ENCODE data around the gene ERLIN1. TPM values are rescaled to one million over a fixed set of nuclear protein-coding genes. Genes with fewer than 3 reads are reported as not detected.

ERLIN1 gene
- total RNA-seq, 1 experiment from 2014 or later: 15.1 TPM

- Histone ChIP-seq H3K9me2 (replicated peaks; ENCODE audit: low read length) (no peaks in the 10 kb centered on the region), H3K27me3 (ENCODE audit: low read length) (no peaks in the 10 kb centered on the region), H3K27ac (ENCODE audit: low read length) (no peak overlapping the region), H2AFZ (ENCODE audit: low read length) (no peak overlapping the region), H3K4me1 (ENCODE audit: insufficient read depth, low read length) (no peaks in the 10 kb centered on the region), H3K4me3 (ENCODE audit: low read length) (no peak overlapping the region), H3K36me3 (ENCODE audit: low read depth, low read length) (peaks cover 32% of the 10 kb centered on the region; the same call in 1 of the 2 replicates), H3F3A (ENCODE audit: low read length, unreplicated experiment) (no peaks in the 10 kb centered on the region), H4K20me1 (ENCODE audit: low read length) (no peaks in the 10 kb centered on the region), H3K4me2 (ENCODE audit: low read length) (no peak overlapping the region), H3K79me2 (ENCODE audit: low read length) (no peaks in the 10 kb centered on the region), H3K9me3 (ENCODE audit: low read length) (no peaks in the 10 kb centered on the region), H3K9ac (ENCODE audit: low read length) (no peak overlapping the region)
- ChIA-PET CTCF (no interaction called here), POLR2A (ENCODE audit: unreplicated experiment) (no interaction called here)
- intact Hi-C loops (cut with micrococcal nuclease): no loop called here
- DNase-seq: no peak
- no peak for ATAC-seq
- TF ChIP-seq CTCF (conservative IDR thresholded peaks at IDR 0.05; ENCODE audit: low read depth, low read length) (no peak), EZH2 (IDR thresholded peaks at IDR 0.05; ENCODE audit: low read length, unreplicated experiment) (no peak), EZH2phosphoT487 (IDR thresholded peaks at IDR 0.05; ENCODE audit: borderline replicate concordance, low read length) (no peak)
- no TSS peak for BruUV-seq (replicated peaks)
Measured at GRCh38 chr10:100204370-100204769, 18.5 kb upstream of the ERLIN1 start.

- Histone ChIP-seq H2AFZ (ENCODE audit: low read length) (no peak overlapping the region), H3K4me2 (ENCODE audit: low read length) (no peak overlapping the region), H3K4me3 (ENCODE audit: low read length) (no peak overlapping the region), H3K79me2 (ENCODE audit: low read length) (no peaks in the 10 kb centered on the region), H4K20me1 (ENCODE audit: low read length) (no peaks in the 10 kb centered on the region), H3K27me3 (ENCODE audit: low read length) (no peaks in the 10 kb centered on the region), H3F3A (ENCODE audit: low read length, unreplicated experiment) (no peaks in the 10 kb centered on the region), H3K4me1 (ENCODE audit: insufficient read depth, low read length) (no peaks in the 10 kb centered on the region), H3K9ac (ENCODE audit: low read length) (no peak overlapping the region), H3K27ac (ENCODE audit: low read length) (no peak overlapping the region), H3K9me2 (replicated peaks; ENCODE audit: low read length) (no peaks in the 10 kb centered on the region), H3K9me3 (ENCODE audit: low read length) (no peaks in the 10 kb centered on the region), H3K36me3 (ENCODE audit: low read depth, low read length) (peaks cover 35% of the 10 kb centered on the region; the same call in 1 of the 2 replicates)
- TF ChIP-seq EZH2phosphoT487 (IDR thresholded peaks at IDR 0.05; ENCODE audit: borderline replicate concordance, low read length): no peak
- TF ChIP-seq EZH2 (IDR thresholded peaks at IDR 0.05; ENCODE audit: low read length, unreplicated experiment): no peak
- no peak for TF ChIP-seq CTCF (conservative IDR thresholded peaks at IDR 0.05; ENCODE audit: low read depth, low read length)
- ATAC-seq: no peak
- CTCF ChIA-PET: interaction anchor here (0.7 kb wide), 1 partner anchor 11 kb away, joined by 4 read pairs; no protein-coding TSS in a partner anchor
- no peak for DNase-seq
- no TSS peak for BruUV-seq (replicated peaks)
- intact Hi-C loops (cut with micrococcal nuclease): no loop called here
- POLR2A ChIA-PET (ENCODE audit: unreplicated experiment): no interaction called here
Measured at GRCh38 chr10:100201549-100201948, 15.7 kb upstream of the ERLIN1 start.

GRCh38 chr10:100194711-100195110 lies 8.9 kb upstream of the ERLIN1 start:
- Histone ChIP-seq H4K20me1 (ENCODE audit: low read length) (no peaks in the 10 kb centered on the region), H3K9me2 (replicated peaks; ENCODE audit: low read length) (no peaks in the 10 kb centered on the region), H3F3A (ENCODE audit: low read length, unreplicated experiment) (no peaks in the 10 kb centered on the region), H3K4me2 (ENCODE audit: low read length) (no peak overlapping the region), H3K79me2 (ENCODE audit: low read length) (no peaks in the 10 kb centered on the region), H3K9ac (ENCODE audit: low read length) (no peak overlapping the region), H3K27me3 (ENCODE audit: low read length) (no peaks in the 10 kb centered on the region), H3K27ac (ENCODE audit: low read length) (no peak overlapping the region), H3K4me3 (ENCODE audit: low read length) (no peak overlapping the region), H3K36me3 (ENCODE audit: low read depth, low read length) (peaks cover 27% of the 10 kb centered on the region), H2AFZ (ENCODE audit: low read length) (no peak overlapping the region), H3K9me3 (ENCODE audit: low read length) (no peaks in the 10 kb centered on the region), H3K4me1 (ENCODE audit: insufficient read depth, low read length) (no peaks in the 10 kb centered on the region)
- ATAC-seq: no peak
- intact Hi-C loops (cut with micrococcal nuclease): loop anchor here (2.0 kb wide), 1 partner anchor 52 kb away; no protein-coding TSS in a partner anchor
- no TSS peak for BruUV-seq (replicated peaks)
- no peak for DNase-seq
- ChIA-PET POLR2A (ENCODE audit: unreplicated experiment) (no interaction called here), CTCF (no interaction called here)
- no peak for TF ChIP-seq EZH2 (IDR thresholded peaks at IDR 0.05; ENCODE audit: low read length, unreplicated experiment)
- no peak for TF ChIP-seq EZH2phosphoT487 (IDR thresholded peaks at IDR 0.05; ENCODE audit: borderline replicate concordance, low read length)
- no peak for TF ChIP-seq CTCF (conservative IDR thresholded peaks at IDR 0.05; ENCODE audit: low read depth, low read length)
